Body of pancreas (tissue), 4 donors: Measurements from ENCODE around the gene MFSD1. TPM values are rescaled to one million over a fixed set of nuclear protein-coding genes. Genes with fewer than 3 reads are reported as not detected.
"Not testable (repeated sequence)": the region's sequence is repeated elsewhere in the genome, so short reads cannot be mapped to it uniquely, and the experiment has no call there.

ENCODE experiments used
- ATAC-seq: fragments of 150-250 bp; one replicate; pipeline ENCODE4 v1.9.1; 2016
- DNase-seq, 4 donors: peaks; one replicate each; pipeline ENCODE4 v3.0.0-alpha.2; 2019
- H3K27ac ChIP-seq, 4 donors: fragments of 200-600 bp; sonication (generic); 1 replicate in 3 of 4; 2 replicates in 1 of 4; pipeline versions ENCODE4 v1.5.1 to v1.6.1; 2016 to 2019; ENCODE audit warnings: mild to moderate bottlenecking in 1 of 4, mixed read lengths in 1 of 4, moderate library complexity in 1 of 4
- H3K27me3 ChIP-seq, 2 donors: fragments of 200-600 bp; sonication (generic); one replicate each; pipeline ENCODE4 v1.6.0; 2016; ENCODE audit warnings: mild to moderate bottlenecking in 1 of 2
- H3K36me3 ChIP-seq, 2 donors: fragments of 200-600 bp; sonication (generic); replicated peaks in 1 of 2; 2 replicates each; pipeline ENCODE4 v1.5.1; 2016; ENCODE audit warnings: low read depth in 2 of 2; ENCODE audit not compliant: insufficient read depth in 1 of 2
- H3K4me1 ChIP-seq: fragments of 200-600 bp; sonication (generic); one replicate; pipeline ENCODE4 v1.6.0; 2016
- H3K4me3 ChIP-seq, 2 donors: fragments of 200-600 bp; sonication (generic); 1 replicate in 1 of 2; 2 replicates in 1 of 2; pipeline ENCODE4 v1.5.1; 2016 to 2019
- H3K9me3 ChIP-seq, 3 donors: fragments of 200-600 bp; sonication (generic); 1 replicate in 2 of 3; 2 replicates in 1 of 3; pipeline ENCODE4 v1.5.1; 2016
- CTCF ChIP-seq, 7 experiments: fragments of 450-650 bp in 4 of 7; fragments of 200-600 bp in 3 of 7; sonication (generic) in 3 of 7; IDR thresholded peaks; one replicate each; pipeline ENCODE4 v1.5.1; 2016 to 2019; ENCODE audit warnings: antibody characterized with exemption in 7 of 7
- POLR2A ChIP-seq, 3 donors: fragments of 450-650 bp; IDR thresholded peaks; one replicate each; pipeline ENCODE4 v1.6.1; 2016; ENCODE audit warnings: antibody characterized with exemption in 3 of 3, mild to moderate bottlenecking in 2 of 3
- WGBS, 2 donors: methylation state at CpG; one replicate each; pipeline ENCODE4 v1.1.5; 2017; 5-methylcytosine and 5-hydroxymethylcytosine counted together
- intact Hi-C: fragments of 100-400 bp; cut with DNase I; formaldehyde crosslinking; loops from one replicate; pipeline ENCODE4 v1.15.1; 2023
- total RNA-seq, 2 donors: library from RNA; depleted of rRNA; stranded (reverse); fragments of >200 nt; gene quantifications; one replicate each; pipeline ENCODE4 v1.1.0, GENCODE V29; 2016

MFSD1 gene
- total RNA-seq, 2 donors from 2014 or later: 33.3 to 54.2 TPM

DNA sequence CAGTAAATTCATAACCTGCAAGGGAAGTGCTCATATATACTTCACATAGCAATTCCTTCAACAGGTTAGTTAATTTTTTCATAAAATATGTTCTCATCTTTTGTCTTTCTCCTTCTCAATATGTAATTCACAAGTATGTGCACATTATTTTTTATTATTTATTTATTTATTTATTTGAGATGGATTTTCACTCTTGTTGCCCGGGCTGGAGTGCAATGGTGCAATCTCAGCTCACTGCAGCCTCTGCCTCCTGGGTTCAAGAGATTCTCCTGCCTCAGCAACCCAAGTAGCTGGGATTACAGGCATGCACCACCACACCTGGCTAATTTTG, 10.3 kb upstream of the MFSD1 start:
- TF ChIP-seq CTCF (IDR thresholded peaks at IDR 0.05): peak in 1 of 7 experiments; percentile 8

GRCh38 chr3:158792709-158793108, 9.1 kb upstream of the MFSD1 start:
- TF ChIP-seq CTCF (IDR thresholded peaks at IDR 0.05) (no peak), POLR2A (IDR thresholded peaks at IDR 0.05) (no peak)
- DNase-seq (no peak), ATAC-seq (no peak)
- no peaks in the 10 kb centered on the region for H3K9me3 ChIP-seq
- no peaks in the 10 kb centered on the region for H3K4me1 ChIP-seq
- H3K36me3 ChIP-seq: no peaks in the 10 kb centered on the region
- intact Hi-C loops: no loop called here
- H3K4me3 ChIP-seq: no peak overlapping the region
- 51 to 61% methylated on average over 8 of the region's 8 CpGs for WGBS, 2 donors
- H3K27me3 ChIP-seq: no peaks in the 10 kb centered on the region
- H3K27ac ChIP-seq: no peak overlapping the region

More for the DNA sequence above, 10.3 kb upstream of the MFSD1 start:
- ATAC-seq, DNase-seq, H3K36me3 ChIP-seq, H3K27me3 ChIP-seq, H3K27ac ChIP-seq, H3K9me3 ChIP-seq, H3K4me3 ChIP-seq, intact Hi-C loops, H3K4me1 ChIP-seq: not testable (repeated sequence)
- WGBS, 2 donors: 0 to 3% methylated on average over 1 of the region's 1 CpG

GRCh38 chr3:158794206-158794605, 7.6 kb upstream of the MFSD1 start:
- no peak for ATAC-seq
- no peak overlapping the region for H3K4me3 ChIP-seq
- whole genome bisulfite sequencing, 2 donors: 90 to 94% methylated on average over 2 of the region's 2 CpGs
- no peaks in the 10 kb centered on the region for H3K4me1 ChIP-seq
- TF ChIP-seq POLR2A (IDR thresholded peaks at IDR 0.05) (no peak), CTCF (IDR thresholded peaks at IDR 0.05) (no peak)
- no peaks in the 10 kb centered on the region for H3K36me3 ChIP-seq
- DNase-seq: no peak
- no peaks in the 10 kb centered on the region for H3K27me3 ChIP-seq
- intact Hi-C loops: no loop called here
- no peaks in the 10 kb centered on the region for H3K9me3 ChIP-seq
- H3K27ac ChIP-seq: no peak overlapping the region

GRCh38 chr3:158794936-158795518, 6.8 kb upstream of the MFSD1 start:
- H3K36me3 ChIP-seq: no peaks in the 10 kb centered on the region
- no peak for TF ChIP-seq POLR2A (IDR thresholded peaks at IDR 0.05)
- TF ChIP-seq CTCF (IDR thresholded peaks at IDR 0.05): peak in 6 of 7 experiments; percentile 35 to 50 (median 48)
- H3K9me3 ChIP-seq: no peaks in the 10 kb centered on the region
- intact Hi-C loops: no loop called here
- no peak overlapping the region for H3K27ac ChIP-seq
- no peaks in the 10 kb centered on the region for H3K27me3 ChIP-seq
- peak; percentile 52 for ATAC-seq
- WGBS, 2 donors: 76 to 83% methylated on average over 5 of the region's 5 CpGs
- no peak overlapping the region for H3K4me3 ChIP-seq
- no peaks in the 10 kb centered on the region for H3K4me1 ChIP-seq
- no peak for DNase-seq

GRCh38 chr3:158801201-158801600, 653 bp upstream of the MFSD1 start:
- H3K4me1 ChIP-seq: peaks cover 28% of the 10 kb centered on the region
- peak overlapping the region in 1 of 2 donors; percentile 96 for H3K4me3 ChIP-seq
- intact Hi-C loops: no loop called here
- H3K27ac ChIP-seq: peak overlapping the region; percentile 63 to 89 (median 78)
- TF ChIP-seq POLR2A (IDR thresholded peaks at IDR 0.05) (no peak), CTCF (IDR thresholded peaks at IDR 0.05) (no peak)
- no peaks in the 10 kb centered on the region for H3K9me3 ChIP-seq
- WGBS, 2 donors: 16 to 17% methylated on average over 11 of the region's 11 CpGs
- H3K27me3 ChIP-seq: no peaks in the 10 kb centered on the region
- DNase-seq (peak in 2 of 4 donors; percentile 10 to 21), ATAC-seq (peak; percentile 23)
- no peaks in the 10 kb centered on the region for H3K36me3 ChIP-seq
